ENCODE results near the gene AIG1. TPM values are rescaled to one million over a fixed set of nuclear protein-coding genes. Genes with fewer than 3 reads are reported as not detected.
A peak's percentile ranks its signal among the peaks of the same experiment; 100 is the strongest.

Gene AIG1
- polyA plus RNA-seq, 10 donors, result 20.9 to 41.9 (median 34.2) TPM

DNA sequence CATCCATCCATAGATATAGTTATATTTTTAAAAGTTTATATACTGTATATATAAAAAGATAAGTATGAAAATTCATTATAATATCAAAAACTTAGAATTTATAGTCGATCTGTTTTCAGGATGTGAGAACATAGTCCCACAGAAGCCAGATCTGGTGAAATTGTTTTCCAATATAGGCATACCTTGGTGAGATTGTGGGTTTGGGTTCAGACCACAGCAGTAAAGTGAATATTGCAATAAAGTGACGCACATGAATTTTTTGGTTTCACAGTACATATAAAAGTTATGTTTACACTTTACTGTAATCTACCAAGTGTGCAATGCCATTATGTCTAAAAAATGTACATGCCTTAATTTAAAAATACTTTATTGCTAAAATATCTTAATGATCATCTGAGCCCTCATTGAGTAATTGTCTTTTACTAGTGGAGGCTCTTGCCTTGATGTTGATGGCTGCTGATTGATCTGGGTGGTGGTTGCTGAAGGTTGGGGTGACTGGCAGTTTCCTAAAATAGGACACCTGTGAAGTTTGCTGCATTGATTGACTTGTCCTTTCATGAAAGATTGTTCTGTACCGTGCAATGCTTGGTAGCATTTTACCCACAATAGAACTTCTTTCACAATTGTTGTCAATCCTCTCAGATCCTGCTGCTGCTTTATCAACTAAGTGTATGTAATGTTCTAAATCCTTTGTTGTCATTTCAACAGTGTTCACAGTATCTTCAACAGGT lies 29.8 kb downstream of the AIG1 start:
- no peak for DNase-seq

DNA sequence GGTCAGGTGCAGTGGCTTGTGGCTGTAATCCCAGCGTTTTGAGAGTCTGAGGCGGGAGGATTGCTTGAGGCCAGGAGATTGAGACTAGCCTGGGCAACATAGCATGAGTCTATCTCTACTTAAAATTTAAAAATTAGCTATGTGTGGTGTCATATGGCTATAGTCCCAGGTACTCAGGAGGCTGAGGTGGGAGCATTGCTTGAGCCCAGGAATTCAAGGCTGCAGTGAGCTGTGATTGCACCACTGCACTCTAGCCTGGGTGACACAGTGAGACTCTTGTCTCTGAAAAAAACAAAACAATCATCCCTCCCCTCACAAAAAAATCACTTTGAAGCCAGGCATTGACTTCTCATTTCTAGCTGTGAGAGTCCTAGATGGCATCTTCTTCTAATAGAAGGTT lies 32.1 kb downstream of the AIG1 start:
- DNase-seq, result no peak

DNA sequence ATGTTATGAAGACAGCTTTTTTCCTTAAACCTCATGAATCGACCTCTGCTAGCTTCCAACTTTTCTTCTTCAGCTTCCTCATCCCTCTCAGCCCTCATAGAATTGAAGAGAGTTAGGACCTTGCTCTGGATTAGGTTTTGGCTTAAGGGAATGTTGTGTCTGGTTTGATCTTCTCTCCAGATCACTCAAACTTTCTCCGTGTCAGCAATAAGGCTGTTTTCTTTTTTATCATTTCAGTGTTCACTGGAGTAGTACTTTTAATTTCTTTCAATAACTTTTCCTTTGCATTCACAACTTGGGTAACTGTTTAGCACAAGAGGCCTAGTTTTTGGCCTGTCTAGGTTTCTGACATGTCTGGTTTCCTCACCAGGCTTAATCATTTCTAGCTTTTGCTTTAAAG lies 32.6 kb downstream of the AIG1 start:
- no peak for DNase-seq

DNA sequence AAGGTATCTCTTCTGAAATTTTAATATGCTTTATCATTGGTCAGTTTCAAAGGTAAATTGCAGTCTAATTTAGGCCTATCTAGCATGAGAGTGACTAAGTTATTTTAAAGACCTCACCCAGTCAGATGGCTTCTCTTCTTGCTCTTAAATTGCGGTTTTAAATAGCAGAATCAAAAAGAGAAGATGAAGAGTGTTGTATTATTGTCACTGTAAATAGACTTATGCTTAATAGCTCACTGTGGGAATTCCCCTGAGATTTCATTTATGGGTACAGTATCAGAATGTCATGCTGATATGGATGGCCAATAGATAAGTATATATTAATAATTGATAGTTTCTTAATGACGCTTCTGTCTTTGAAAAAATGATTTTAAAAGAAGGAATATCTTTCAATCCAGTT lies 35.7 kb downstream of the AIG1 start:
- DNase-seq, result no peak

DNA sequence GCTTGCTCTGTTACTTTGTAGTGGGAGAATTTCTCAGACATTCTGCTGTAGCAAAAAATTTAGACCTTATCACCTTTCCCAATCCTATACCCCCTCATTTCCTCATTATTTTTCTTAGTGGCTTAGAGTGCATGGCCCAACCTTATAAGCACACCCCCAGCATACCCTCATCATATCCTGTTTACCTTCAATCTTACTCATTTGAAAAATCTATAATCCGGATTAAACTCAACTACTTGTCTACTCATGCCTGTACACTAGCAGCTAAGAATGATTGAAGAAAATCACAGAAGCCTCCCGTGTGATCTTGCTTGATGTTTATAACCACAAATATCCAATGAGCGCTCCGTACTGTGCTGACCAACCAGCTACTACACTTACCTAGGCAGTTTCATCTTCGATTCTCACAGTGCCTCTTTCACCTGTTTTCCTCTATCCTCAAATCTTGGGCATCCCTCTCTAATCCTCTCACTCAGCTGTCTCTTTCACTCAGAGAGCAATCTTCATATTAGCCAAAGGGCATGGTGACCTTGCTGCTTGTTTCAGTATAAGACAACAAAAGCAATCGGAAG lies 36.6 kb downstream of the AIG1 start:
- no peak for DNase-seq

DNA sequence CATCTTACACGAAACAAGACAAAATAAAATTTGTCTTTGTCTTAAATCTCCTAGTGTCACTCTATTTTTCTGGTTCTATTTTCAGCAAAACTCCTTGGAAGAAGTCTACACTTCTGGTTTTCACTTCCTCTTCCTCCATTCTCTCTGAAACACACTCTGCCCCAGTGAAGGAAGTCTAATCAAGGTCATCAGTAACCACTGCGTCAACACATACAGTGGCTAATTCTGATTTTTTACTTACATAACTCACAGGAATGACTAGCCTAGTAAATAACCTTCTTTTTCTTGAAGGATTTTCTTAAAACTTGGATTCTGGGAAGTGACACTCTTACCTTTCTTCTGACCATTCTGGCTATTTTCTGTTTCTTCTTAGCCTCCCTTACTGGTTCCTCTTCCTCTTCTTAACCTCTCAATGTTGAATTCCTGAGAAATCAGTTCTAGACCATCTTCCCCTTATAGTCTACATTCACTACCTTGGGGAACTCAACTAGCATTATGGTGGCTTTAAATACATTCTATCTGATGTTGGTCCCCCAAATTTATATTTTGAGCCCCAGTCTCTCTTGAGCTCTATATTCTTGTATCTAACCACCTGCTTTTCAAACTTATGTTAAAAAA lies 37.5 kb downstream of the AIG1 start:
- DNase-seq, result peak in 2 of 3 donors; percentile 10 to 22

DNA sequence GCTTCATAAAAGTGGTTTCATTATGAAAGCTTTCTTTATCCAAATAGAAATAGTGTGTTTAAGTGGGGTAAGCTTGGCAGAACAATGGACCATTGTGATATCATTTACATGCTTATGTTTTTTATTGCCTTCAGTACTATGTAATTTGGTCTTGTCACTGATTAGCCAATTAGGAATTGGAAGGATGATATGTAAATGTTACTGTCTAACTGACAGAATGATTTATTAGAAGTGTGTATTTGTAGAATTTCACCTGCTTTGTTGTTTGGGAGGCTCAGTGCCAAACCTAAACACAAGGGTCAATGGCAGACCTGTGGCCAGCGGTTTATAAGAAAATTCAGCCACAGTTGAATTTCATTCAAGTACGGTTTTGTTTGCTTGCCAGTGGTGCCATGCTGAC lies 39.0 kb downstream of the AIG1 start:
- DNase-seq, result no peak

DNA sequence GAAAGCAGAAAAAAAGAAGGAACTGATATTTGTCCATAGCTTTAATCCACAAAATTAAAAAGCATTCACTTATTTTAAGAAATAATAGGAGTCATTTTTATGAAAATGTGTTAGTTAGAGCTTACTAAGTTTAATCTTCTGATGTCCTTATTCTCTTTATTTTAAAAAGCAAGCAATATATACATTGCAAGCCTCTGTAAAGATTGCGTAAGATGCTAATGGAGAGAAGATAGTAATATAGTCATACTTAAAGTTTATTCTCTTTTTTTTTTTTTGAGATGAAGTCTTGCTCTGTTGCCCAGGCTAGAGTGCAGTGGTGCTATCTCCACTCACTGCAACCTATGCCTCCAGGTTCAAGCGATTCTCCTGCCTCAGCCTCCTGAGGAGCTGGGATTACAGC lies 39.7 kb downstream of the AIG1 start:
- no peak for DNase-seq

DNA sequence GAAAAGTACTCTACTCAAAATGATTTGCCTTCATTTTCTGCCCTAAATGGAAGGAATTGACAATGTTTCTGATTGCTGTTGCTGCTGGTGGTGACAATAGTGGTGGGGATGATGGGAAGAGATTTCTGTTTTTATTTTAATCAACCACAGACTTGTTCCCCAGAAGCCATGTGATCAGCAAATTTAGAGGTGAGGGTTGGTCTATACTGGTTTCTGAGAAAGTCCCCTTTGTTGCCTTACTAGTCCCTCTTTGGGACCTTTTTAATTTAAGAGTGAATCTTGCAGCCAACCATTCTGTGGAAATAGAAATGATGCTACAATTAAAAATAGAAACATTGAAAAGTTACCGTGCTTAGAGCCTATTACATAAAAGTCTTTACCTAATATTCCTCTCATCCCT lies 43.2 kb downstream of the AIG1 start:
- DNase-seq, result no peak

DNA sequence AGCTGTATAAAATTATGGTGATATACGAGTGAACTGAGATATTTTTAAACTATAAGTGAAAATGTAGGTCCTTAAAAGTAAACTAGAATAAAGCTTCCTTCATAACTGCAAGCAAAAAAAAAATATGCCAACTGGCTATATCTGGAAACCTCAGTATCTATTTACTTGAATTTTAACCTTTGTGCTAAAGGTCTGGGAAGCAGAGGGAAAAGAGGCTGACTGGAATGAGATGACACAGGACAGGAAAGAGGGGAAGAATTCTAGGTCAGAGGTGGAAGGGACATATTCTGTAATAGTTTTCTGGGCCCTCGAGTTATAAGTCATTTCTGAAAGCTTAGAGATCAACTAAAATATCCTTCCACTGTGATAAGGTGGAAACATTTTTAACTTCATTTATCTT lies 46.8 kb downstream of the AIG1 start:
- DNase-seq, result peak in 1 of 3 donors; percentile 5

DNA sequence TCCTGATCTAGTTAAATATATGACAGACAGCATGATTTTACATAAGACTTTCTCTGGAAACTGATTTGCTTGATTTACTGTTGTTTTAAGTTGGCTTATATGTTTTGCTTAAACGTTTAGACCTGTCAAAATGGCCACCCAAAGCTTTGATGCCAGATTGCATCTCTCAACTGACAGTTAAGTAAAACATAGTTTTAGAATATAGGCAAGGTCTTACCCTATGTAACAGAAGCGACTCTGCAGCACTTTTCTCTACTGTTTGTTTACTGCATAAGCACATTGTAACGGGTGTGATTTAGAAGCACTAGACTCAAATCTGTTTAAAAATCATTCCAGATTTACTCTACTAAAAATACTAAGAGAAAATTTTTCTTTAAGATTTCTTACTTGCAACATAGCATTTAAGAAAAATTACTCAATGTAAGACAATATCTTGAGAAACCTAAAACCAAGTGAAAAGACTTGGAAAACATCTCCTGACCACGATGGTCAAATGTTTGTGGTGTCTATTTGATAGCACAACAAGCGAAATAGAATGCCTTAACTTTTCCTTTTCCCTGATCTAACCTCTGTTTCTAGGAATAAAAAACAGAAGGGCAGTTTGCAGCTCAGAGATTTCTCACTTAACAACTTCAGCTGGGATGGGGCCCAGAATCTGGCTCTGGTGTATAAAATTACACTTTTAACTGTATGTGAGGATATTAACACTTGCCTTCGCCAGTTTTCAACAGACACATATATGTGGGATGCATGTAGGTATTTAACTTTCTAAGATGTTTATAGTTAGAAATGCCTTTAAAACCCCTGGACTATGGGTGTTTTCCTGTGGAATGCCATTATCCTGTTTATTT lies 47.4 kb downstream of the AIG1 start:
- DNase-seq, result peak in 2 of 3 donors; percentile 16 to 26

DNA sequence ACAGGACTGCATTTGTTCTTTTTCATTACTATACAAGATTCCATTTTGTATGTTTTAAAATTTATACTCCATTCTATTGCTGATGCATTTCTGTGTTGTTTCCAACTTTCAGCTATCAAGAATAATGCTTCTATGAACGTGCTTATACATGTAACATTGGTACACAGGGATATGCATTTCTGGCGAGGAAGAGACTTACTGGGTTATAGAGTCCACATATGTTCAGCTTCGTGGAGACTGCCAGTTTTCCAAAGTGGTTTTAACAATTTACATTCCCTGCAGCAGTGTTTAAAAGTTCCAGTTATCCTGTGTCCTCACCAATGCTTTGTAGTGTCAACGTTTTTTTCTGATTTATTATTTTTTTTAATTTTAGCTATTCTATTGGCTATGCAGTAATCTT lies 48.5 kb downstream of the AIG1 start:
- no peak for DNase-seq

DNA sequence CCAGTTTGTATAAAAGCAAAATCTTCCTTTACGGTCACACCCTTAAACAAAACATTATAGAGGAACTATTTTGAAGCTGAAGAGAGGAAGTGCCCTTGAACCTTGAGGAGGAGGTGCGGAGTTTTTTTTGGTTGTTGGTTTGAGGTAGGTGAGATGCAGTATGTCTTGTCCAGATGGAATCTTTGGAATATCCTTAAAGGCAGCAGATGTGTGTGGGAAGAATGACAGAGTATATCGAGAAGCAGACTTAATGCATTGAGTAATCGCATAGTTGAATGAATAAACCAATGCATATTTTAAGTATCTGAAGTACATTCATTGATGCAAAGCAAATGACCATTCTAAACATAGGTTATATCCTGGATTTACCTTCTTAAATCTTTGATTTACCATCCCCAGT lies 49.9 kb downstream of the AIG1 start:
- DNase-seq, result no peak

DNA sequence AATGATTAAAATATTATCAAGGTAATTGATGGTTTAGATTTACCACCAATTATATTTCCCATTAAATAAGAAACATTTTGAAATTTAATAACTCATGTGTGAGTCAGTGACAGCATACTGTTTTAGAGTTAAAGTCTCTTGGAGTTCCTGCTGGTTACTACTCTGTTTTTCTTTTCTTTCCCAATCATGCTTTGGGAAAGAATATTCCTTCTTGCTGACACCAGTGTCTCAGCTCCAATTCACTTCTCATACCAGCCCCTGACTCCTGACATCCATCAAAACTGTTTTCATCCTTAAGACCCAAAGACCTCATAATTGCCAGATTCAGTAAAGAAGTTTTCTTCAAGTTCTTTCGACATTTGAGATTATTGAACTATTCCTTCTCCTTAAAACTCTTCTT lies 50.3 kb downstream of the AIG1 start:
- no peak for DNase-seq

DNA sequence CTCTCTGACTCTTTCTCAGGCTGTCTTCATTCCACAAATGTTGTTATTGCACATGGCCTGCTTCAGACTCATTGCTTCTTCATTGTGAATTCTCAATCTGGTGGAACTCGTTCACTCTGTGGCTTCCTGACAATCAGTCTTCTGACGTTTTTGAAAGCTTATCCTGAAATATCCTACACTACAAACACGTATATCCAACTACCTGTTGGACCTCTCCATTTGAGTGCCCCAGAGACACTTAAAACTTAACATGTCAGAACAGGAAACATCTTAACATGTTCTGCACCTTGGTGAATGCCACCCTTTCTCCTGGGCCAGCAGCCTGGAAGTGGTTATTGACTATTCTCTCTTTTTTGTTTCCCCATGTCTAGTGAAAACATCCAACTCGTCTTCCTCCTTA lies 50.8 kb downstream of the AIG1 start:
- DNase-seq, result no peak

DNA sequence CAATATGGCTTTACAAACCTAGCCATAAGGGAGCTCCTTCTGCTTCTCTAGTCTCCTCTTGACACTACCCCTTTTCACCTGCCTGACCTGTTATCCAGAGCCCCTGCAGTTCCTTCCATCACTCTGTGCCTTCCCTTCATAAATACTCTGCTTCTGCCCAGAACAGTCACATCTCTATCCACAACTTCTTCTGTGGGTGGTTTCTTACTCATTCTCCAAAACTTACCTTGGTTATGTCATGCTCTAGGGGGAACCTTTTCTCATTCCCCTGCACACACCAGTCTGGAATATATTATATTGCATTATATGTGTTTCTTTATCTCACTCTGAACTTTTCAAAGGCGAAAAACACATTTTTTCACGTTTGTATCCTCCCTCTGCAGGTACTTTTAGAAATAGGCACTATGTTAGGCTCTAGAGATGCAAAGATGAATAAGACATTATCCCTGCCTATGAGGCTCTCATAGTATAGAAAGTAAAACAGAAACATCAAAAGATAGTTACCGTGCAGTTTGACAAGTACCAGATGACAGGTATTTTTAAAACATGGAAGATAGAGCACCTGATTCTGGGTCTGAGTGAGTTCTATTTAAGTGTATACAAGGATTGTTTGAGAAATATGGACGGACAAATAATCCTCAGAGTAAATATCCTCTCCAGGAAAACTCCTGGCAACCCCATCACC lies 51.5 kb downstream of the AIG1 start:
- no peak for DNase-seq

DNA sequence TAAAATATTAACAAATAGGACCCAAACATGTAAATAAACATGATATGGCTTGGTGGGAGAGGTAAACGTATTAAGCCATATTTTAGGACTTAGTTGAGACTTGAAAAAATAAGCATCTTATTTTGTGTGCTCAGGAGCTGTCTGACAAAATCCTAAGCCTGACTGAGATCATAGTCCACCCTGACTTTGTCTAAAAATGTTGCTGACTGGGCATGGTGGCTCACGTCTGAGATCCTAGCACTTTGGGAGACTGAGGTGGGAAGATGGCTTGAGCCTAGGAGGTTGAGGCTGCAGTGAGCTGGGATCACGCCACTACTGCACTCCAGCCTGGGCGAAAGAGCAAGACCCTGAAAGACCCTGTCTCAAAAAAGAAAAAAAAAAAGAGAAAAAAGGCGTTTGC lies 52.1 kb downstream of the AIG1 start:
- no peak for DNase-seq

DNA sequence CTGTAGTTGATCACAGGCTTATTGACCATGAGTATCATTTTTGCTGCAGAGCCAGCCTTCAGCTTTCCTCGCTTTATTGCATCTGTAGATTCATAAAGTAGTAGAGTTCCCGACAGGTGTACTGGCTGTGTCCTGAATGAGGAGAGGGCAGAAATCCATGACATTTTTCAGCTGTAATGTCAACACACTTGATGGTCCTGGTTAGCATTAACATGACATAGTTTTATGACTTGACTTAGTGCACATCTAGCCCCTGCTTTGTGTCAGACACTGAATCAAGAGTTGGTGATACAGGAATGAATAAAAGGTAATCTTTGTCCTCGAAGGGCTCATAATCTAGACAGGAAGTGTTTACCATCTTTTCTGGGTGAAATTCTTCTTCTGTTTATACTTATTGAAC lies 55.0 kb downstream of the AIG1 start:
- no peak for DNase-seq

DNA sequence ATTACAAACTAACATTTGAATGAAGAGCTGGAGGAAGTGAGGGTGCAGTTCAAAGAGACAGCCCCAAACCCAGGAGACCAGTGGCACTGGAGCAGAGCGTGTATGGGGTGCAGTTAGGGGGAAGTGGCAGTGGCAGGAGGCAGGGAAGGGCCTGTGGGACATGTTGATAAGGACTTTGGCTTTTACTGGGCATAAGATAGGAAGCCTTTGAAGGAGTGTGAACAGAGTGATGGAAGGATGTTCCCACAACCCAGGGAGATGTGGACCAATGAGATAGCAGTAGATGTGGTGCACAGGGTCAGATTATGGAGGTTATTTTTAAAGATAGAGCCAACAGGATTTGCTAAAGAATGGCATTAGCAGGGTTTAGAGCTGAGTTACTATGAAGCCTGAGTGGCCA lies 56.4 kb downstream of the AIG1 start:
- no peak for DNase-seq

DNA sequence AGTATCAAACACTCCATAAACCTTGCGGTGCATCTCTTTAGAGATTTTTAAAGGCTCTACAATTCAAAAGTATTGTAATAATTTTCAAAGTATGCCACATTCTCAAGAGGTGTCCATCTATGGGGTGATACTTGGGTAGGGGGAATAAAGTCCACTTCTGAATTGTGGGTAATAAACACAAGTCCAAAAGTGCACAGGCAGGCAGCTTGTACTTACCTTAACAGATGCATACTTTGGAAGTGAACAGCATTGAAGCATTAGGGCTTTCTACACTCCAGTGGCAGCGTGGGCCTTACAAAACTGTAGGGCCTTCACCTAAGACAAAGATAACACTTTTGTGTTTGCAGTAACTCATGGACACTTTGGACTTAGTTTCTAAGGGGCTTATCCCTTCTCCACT lies 58.6 kb downstream of the AIG1 start:
- DNase-seq, result no peak

DNA sequence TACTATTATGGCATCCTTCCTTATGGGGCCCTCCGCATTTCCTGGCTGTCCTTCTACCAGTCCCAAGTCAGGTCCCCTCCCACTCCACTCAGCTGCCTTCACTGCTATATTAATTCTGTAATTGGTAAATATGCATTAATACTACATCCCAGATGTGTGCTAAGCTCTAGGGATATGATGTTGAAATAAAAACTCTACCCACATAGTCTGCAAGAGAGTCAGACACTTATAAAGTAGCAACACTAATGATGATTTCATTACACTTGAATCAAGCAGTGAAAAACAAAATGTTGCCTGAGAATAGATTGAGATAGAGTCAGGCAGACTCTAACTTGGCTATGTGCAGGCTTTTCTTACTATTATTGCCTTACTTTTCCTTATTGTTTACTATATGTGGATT lies 62.4 kb downstream of the AIG1 start:
- DNase-seq, result no peak

DNA sequence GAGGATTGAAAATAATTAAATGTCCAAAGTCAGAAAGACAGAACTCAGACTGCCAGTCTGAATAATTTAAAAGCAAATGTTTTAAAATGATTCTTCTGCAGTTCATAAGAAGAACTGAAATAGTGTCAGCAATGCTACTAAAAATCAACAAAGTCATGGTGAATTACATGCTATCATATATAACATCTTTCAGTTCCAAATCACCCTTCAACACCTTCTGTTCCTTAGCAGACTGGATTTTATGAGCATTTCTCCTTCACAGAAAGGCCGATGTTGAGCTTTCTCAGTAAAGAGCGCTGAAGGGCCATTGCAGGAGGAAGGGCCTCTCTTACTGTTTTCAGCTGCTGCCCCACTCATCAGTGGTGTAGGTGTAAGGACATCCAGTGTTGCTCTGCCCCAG lies 63.3 kb downstream of the AIG1 start:
- no peak for DNase-seq

All from muscle of back (tissue), 11 donors.